Measurements from ENCODE around the gene DCAF6. TPM values are rescaled to one million over a fixed set of nuclear protein-coding genes. Genes with fewer than 3 reads are reported as not detected.

The DCAF6 gene
- total RNA-seq, 1 donor, result 68.9 TPM

DNA sequence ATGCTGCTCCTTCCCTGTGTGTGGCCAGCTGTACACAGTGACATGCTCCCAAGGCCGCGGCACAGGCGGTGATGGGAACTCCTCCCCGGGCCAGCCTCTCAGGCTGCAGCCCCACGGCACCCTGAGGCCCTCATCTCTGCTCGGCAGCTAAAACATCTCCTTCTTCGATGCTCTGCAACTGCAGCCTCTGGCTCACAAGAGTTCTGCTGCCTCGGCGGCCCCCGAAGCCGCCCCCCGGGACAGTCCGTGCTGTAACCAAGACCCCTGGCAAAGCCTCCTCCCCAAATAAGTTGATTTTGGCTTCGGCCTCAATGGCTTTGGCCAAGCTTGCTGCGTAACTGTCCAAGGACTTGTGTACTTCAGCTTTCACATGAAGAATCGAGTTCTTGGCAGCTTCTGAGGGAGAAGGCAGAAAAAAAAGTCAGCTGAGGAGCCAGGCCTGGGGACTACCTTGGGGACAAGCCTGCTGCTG, 149.0 kb downstream of the DCAF6 start:
- peak; percentile 32 for DNase-seq (ENCODE audit: low read depth)
- no peak for TF ChIP-seq CTCF (IDR thresholded peaks at IDR 0.05; ENCODE audit: insufficient read depth, low read length)
- H3K4me3 ChIP-seq (ENCODE audit: low read depth, low read length), result no peak overlapping the region

DNA sequence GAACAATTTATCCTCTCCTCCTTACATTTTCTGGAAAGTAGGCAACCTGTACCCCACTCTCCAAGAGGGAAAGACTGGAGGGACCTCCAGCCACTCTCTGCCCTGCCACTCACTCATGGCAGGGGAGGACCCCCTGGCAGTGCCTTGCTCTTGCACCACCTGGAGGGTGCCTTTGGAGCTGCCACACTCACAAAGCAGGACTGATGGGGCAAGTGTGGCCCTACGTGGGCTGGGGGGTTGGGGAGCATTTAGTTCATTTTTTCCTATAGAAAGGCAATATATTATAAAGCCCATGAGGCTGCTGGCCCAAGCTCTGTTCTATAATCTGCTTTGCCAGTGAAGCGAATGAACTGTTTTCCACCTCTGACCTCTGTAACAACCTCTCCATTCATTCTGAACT, 150.0 kb downstream of the DCAF6 start:
- DNase-seq (ENCODE audit: low read depth), result no peak
- H3K4me3 ChIP-seq (ENCODE audit: low read depth, low read length), result no peak overlapping the region
- TF ChIP-seq CTCF (IDR thresholded peaks at IDR 0.05; ENCODE audit: insufficient read depth, low read length), result no peak

DNA sequence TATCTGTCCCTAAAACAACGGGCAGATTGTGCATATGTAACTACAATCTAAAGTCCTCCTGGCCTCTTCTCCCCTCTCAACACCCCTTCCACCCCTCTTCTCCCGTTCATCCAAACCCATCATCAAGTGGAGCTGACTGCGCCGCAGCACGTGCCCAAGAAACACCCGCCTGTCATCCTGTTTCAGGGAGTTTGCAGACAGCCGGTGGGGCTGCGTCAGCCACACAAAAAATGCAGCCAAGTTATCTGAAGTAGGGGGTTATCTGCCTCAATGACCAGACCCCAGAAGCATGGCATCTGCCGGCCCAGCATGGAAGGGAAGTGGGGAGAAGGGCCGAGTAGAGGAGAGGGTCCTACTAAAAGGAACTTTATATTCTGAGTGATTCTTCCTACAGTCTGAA, 151.2 kb downstream of the DCAF6 start:
- TF ChIP-seq CTCF (IDR thresholded peaks at IDR 0.05; ENCODE audit: insufficient read depth, low read length), result no peak
- H3K4me3 ChIP-seq (ENCODE audit: low read depth, low read length), result no peak overlapping the region
- DNase-seq (ENCODE audit: low read depth), result no peak

GRCh38 chr1:168088511-168089325, 152.2 kb downstream of the DCAF6 start:
- no peak overlapping the region for H3K4me3 ChIP-seq (ENCODE audit: low read depth, low read length)
- no peak for TF ChIP-seq CTCF (IDR thresholded peaks at IDR 0.05; ENCODE audit: insufficient read depth, low read length)
- DNase-seq (ENCODE audit: low read depth), result no peak

DNA sequence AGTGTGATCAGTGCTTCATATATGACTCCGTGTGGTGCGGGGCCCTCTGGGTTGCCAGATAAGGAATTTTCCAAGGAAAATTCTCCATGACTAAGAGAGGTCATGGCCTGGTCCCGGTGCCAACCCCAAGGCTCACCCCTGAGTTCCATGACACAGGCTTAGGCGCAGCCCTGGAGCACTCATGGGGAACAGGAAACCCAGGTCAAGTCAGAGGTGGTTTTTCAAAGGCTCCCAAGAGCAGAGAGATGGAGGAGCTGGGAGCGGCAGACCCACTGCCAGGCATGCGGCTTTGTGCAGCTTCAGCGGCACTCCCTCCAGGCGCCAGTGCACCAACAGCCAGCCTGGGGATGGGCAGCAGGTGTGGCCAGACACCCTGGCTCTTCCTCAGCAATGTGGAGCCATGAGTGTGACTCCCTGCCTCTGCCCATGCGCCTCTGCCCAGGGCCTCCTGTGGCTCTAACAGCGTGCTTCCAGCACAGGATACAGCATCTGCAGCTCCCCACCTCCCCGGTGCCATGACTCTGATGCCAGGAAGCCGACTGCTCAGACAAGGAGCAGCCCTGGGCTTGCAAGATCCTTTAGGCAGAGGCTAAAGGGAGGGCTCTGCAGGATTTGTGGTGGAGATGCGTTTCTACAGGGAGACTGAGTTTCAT, 153.0 kb downstream of the DCAF6 start:
- TF ChIP-seq CTCF (IDR thresholded peaks at IDR 0.05; ENCODE audit: insufficient read depth, low read length), result no peak
- no peak for DNase-seq (ENCODE audit: low read depth)
- no peak overlapping the region for H3K4me3 ChIP-seq (ENCODE audit: low read depth, low read length)

GRCh38 chr1:168089979-168090337, 153.5 kb downstream of the DCAF6 start:
- TF ChIP-seq CTCF (IDR thresholded peaks at IDR 0.05; ENCODE audit: insufficient read depth, low read length), result no peak
- DNase-seq (ENCODE audit: low read depth), result no peak

More at GRCh38 chr1:168089979-168090337, 153.5 kb downstream of the DCAF6 start:
- H3K4me3 ChIP-seq (ENCODE audit: low read depth, low read length), result no peak overlapping the region

Data from fibroblast of the aortic adventitia (primary cell).